Endometrial microvascular endothelial cells (primary cell): Measurements from ENCODE around the gene HAAO. TPM values are rescaled to one million over a fixed set of nuclear protein-coding genes. Genes with fewer than 3 reads are reported as not detected.

Source experiments
- in situ Hi-C: cut with HindIII; loops from 2 replicates; pipeline ENCODE4 v1.10.0; 2017; ENCODE audit warnings: low sequenced_read_pairs, low pct_unique_long_range_greater_than_20kb; ENCODE audit errors: inconsistent ontology term
- total RNA-seq: library from RNA; depleted of rRNA; stranded (reverse); fragments of >200 nt; gene quantifications from one replicate; pipeline ENCODE4 v1.2.3, GENCODE V29; 2015; ENCODE audit errors: inconsistent ontology term

HAAO gene
- total RNA-seq, 1 donor from 2014 or later = not detected

DNA sequence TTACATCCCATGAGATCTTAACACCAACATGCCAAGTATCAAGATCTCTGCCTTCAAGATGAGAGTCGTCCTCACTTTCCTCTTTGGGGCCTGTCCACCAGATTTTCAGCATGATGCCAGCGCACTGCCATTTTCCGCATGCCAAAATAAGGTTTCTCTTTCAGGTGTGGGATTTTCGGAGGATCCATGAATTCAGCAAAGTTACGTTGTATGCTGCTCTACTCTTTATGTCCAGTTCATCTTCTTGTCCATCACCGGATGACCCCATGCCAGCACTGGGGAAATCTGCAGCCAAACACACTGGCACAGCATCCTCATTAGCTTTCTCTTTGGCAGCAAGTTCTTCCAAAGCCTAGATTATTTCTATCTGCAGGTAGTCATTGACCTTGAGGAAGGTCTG, 4.9 kb upstream of the HAAO start:
- in situ Hi-C loops = no loop called here

DNA sequence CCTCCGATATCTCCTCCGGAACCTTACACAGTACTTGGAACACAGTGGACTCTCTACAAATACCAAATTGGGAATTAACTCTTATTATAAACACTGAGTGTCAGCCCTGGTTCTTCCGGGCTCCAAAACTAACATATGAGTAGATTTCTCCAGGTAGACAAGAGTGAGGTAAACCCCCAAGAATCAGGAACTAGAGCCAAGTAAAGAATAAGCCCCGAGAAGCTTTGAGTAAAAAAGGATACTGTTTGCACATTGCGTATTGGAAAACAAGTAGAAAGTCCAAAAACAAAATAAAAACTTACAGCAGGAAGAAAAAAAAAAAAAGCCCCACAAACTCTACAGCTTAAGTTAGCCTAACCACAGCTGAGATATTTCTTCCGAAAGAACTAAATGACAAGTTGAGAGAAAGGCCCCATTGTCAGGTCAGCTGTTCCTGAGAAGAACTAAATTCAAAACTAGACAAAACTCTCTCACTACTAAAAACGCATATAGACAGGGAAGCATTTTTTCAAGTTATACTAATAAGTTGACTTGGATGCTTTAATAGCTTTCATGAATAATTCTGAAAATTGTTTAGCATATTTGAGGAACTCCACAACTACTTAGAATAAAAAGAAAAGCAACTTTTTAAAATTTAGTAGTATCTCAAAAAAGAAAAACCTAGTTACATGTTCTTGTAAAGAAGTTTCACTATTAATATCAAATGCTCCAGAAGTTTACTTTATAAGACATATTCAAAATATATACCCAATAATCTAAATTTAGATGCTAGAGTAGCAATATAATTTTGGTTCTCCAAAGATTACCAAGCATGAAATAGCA, 4.3 kb upstream of the HAAO start:
- in situ Hi-C loops = no loop called here

DNA sequence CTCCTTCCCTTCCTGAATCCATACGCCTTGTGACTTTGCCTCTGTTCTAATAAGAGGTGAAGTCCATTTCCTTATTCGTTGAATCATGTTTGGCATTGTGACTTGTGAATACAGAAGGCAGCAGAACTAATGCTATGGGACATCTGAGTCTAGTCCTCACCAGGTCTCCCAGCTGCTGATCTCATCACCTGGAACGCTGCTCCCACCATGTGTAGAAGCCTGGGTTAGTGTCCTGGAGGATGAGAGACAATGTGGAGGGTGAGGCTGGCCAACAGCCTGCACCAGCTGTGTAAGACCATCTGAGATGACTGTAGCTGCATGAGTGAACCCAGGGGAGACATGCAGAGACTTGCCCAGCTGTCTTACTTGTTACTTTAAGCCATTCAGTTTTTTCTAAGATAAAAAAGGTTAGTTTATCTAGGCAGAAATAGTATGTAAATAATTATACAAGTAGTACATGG, 3.5 kb upstream of the HAAO start:
- in situ Hi-C loops = no loop called here

DNA sequence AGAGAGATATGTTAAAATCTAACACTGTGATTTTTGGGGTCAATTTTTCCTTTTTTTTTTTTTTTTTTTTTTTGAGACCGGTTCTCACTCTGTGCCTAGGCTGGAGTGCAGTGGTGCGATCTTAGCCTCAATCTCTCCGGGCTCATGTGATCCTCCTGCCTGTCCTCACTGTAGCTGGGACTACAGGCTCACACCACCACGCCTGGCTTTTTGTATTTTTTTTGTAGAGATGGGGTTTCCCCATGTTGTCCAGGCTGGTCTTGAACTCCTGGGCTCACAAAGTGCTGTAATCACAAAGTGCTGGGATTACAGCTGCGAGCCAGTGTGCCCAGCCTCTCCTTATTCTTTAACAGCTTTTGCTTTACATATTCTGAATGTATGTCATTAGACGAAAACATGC, 2.9 kb upstream of the HAAO start:
- in situ Hi-C loops = no loop called here

DNA sequence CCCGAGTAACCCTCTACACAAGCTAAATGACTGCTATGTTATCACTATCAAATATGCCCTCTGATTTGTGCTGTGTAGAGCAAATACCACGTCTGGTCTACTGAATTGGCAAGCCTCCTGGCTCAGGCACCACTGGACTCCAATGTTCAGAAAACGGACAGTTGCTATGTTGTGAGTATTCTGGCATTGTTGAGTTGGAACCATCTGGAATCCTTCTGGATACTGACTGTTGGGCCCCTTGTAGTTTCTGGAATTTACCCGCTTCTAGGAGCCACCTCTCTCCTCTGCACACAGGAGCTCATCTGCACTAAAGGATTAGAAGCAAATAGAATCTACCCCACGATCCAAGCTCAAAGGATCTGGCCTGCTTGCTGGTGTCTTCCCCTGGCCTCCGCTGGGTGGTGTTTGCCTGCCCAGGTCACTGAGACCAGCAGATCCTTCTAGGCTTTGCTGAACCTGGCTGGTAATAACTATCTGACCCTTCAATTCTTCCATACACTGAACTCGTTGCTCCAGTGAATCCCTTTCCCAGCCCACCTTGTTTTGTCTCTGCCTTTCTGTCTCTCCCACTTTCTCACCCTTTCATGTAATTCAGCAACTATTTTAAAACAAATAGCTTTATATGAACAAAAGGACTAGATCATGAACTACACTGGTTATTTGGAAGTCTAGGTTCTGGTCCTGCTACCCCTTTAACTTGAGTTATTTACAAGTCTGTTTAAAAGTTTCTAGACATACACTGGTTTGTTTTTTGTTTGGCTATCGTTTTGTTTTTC, 2.1 kb upstream of the HAAO start:
- in situ Hi-C loops = no loop called here

DNA sequence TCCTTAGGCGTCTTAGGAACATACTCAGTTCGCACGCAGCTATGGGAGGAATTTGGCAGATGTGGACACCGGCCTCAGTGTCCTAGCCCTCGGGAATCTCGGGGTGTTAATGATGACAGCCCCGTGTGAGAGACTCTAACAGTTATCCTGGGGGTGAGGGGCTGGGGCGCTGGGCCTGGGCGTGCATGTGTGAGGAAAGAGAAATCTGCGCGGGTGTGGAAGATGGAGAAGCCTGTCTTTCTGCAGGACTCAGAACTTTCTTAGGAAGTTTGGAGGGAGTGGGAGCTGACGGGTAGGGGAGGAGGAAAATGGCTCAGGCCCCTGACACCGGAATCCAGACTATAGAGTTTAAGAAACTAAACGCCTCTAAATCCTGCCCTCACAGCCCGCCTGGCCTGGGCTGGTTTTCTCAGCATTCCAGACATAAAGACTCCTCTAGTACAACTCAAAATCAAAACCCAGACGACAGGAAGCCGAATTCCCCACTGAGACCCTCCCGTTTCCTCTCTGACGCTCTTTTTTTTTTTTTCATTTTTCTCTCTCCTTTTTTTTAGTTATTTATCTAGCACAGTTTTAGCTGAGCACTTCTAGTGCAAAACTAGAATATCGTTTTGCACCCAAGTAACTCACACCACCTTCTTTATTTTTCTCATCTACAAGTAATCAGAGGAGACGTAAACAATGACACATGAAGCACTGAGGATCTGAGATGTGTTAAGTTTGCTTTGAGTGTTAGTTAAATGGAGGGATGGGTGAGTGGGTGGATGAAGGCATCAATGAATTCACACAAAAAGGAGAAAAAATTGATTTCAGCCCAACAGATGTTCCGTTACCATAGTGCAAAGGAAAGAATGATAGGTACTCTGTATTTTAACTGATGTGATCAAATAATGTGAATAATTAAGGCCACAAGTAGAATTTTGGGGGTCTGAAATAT, 1.2 kb upstream of the HAAO start:
- in situ Hi-C loops = no loop called here

DNA sequence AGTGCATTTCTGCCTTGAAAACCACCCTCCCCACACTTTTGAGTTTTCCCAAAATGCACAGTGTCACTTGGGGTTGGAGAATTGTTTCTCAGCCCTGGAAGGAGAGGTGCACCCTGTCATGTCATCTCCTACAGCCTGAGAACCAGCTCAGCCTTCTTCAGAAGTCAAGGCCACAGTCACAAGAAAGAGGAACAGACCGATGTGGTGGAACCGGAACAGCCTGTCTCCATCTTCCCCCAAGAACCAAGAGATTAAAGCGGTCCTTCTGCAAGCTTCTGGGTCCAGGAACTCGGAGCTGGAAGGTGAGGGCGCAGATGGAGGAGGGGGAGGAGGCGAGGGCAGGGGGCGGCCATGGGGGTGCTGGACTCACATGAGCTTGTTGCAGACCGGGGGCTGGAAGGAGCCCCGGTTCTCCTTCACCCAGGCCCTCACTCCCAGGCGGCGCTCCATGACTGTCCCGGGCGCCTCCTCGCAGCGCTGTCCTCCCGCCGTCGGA, 248 bp downstream of the HAAO start:
- in situ Hi-C loops = no loop called here

DNA sequence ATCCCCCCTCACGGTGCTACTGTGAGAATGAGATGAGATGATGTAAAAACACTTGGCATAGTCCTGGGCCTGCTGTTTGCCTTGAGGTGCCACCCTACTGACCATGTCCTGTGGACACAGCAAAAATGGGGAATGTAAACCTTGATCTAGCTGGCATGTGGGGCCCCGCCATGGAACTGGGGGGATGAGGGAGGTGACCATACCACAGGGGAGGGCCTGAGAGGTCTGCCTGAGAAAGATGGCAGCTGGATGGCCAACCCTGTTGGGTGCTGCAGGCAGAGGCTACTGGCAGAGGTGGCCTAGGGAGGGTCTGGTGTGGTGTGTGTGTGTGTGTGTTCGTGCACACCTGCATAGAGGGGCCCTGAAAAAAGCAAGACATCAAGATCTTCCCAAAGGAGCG, 777 bp downstream of the HAAO start:
- in situ Hi-C loops = no loop called here

DNA sequence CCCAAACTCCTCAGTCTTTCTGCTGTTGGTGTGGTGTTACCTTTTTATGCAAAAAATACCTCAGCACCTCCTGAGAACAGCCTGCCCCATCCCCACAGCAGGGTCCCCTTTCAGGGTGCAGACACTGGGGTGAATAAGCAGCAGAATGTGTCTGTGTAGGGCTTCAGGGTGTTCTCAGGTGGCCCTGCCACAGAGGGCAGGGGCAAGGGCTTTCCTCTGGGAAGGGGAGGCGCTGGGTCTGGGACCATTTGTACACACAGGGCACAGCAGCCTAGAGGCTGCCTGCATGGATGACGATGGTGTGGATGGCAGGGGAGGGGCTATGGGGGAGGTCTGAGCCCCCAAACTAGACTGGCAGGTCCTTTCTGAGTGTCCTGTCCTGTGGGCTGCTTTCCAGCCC, 2.6 kb downstream of the HAAO start:
- in situ Hi-C loops = no loop called here

DNA sequence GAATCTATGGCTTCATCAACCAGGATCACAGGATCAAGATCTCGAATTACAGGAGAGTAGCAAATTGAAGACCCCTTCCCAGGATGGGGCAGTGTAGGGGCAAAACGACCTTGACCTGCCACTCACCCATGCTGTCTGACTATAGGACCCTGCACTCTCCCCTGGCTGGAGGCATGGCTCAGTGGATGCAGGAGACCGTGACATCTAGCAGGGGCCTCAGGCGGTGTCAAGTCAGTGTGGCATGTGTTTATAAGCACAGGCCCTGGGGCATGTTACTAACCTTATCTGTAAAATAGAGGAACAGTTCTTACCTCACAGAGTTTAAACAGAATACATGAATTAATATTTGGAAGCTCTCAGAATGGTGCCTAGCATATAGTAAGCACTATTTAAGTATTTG, 3.5 kb downstream of the HAAO start:
- in situ Hi-C loops = no loop called here

DNA sequence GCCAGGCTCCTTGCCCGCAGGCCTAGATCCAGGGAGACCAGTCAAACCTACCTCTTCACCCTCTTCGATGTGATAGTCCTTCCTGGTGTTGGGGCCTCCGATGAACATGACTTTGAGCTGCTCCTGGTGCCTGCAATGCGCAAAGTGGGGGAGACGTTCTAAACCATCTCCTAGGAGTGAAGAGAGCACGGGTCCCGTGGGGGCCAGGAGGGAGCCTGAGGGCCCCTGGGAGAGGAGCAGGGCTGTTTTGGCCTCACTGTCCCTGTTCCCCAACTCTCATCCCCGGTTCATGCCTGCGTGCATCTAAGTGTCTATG, 3.9 kb downstream of the HAAO start:
- in situ Hi-C loops = no loop called here

DNA sequence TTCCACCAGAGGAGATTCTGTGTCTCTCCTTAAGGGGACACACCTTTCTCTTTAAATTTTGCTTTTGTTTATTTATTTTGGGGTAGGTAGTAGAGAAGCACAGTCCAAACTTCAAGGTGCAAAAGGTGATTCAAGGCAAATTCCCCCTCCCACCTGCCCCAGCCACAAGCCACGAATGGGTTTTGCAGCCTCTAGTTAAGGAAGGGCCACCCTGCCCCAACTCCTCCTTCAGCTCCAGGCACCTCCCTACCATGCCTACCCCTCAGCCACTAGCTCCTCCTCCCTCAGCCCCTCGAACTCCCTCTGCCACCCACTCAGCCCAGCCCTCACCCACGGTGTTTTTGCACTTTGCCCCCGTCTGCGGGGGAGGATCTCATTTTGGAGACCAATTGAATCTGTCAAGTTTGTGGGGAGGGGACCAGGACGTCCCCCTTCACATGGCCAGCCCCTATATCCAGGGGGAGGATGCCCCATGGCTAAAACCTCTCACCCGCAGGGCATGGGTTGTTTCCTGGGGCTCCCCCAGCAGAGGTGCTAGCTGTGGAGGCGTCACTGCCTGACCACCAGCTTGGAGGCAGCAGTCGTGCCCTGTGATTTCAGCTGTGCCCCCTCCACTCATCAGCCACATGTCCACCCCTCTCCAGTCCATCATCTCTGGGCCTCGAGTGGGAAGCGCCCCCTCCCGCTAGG, 4.5 kb downstream of the HAAO start:
- in situ Hi-C loops = no loop called here

DNA sequence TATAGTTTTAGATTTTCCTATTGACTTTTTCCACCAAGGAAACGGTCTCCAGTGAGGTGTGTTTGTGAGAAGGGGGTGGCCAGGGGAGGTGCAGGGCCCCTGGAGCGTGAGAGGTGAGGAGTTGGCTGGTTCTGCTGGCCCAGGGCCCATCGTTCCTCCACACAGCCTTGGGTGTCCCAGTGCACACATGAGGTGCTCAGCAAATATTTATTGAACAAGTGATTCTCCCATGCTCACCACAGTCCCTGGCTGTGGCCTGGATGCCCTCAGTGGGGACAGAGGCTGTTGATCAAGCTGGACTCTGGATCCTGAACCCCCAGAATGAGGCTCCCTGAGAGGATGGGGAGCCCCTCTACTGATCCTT, 5.0 kb downstream of the HAAO start:
- in situ Hi-C loops = no loop called here

DNA sequence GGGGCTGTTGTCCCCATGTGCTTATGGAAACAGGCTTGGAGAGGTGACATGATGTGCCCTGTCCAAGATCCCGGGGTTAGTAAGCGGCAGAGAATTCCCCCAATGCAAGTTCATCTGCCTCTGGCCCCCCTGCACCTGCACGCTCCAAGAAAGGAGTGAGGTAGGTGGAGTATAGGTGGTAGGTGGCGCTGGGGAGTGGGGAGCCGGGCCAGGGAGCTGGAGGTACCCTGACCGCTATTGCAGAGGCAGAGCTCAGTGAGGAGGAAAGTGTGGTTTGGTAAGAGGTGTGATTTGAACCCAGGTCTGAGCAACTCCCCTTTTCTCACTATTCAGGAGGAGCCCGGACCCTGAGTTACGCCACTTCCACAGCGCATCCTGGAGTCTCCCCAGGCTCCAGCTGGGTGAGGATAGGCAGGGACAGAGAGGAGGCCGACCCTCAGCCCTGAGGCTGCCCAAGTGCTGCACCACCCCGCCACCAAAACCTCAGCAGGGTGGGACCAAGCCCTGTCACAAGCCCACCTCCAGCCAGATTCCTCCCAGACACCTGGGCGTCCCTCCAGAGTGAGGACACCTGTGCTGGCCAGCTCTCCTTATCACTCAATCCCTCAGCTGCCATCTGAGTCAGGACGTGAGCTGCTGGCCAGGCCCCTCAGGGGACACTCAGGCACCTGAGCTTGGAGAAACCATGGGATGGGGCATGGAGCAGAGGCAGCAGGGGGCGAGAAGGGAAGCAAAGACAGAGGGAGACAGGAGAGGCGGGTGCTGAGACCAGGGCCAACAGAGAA, 5.6 kb downstream of the HAAO start:
- in situ Hi-C loops = no loop called here

DNA sequence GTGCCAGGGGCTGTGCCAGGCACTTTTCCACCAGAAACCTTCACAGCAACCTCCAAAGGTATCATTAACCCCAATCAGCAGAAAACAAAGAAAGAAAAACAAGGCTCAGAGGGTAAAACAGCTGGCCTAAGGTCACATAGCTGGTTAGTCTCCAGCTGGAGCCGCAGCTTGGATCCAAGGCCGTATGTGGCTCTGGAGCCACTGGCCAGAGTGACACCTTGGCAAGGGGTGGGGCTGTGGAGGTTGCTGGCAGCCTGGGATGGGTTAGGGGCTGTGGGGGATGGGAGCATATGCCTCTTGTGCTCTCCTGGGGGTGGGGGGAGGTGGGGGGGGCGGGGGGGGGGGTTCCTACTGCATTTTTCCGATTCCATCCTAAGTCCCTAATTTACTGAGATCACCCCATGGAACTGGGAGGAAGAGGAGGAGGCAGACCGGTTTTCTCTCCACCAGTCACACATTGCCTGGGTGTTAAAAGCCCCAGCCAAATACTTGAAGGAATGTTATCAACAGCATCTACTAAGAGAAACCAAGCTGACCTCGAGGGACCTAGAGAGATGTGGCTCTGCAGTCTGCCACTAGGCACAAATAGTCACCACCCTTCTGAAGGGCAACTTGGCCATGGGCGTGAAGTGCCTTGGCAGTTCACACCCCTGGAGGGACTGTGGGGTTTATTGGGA, 8.0 kb downstream of the HAAO start:
- in situ Hi-C loops = no loop called here

DNA sequence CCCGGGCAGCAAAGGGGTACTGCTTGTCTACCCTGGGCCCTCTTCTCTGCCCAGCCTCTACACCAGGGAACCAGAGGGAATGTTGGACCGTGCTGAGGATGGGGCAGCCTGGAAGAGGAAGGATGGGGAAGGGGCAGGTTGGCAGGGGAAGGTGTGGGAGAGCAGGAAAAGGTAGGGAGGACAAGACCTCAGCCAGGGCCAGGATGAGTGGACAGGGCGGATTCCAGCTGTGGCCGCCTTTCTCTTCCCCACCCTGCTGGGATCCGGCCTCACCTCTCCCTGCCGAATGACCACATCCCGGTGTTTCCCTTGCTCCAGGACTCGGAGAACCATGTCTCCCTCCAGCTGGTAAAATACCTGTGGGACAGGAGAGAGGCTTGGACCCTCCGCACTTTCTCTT, 8.9 kb downstream of the HAAO start:
- in situ Hi-C loops = no loop called here

DNA sequence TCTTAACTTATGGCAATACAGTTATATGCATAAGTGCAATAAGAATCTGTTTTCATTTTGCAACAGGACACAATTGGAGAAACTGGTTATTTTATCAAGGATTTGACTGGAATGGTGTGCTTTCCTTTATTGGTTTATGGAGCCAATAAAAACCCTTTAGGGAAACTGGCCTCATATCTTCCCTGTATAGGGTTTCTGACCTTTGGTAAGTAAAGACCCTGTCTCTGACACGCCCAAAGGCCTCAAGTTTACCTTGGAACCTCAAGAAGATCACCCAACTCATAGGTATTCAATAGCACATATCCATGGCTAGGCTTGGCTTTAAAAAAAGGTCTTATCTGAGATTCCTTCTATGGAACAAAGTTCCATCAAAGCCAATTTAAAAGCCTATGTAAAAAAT, 11.2 kb downstream of the HAAO start:
- in situ Hi-C loops = no loop called here
